Cerebellar nuclear complex (tissue), 1 donor: ENCODE data around the gene FOXB1.

Experiments used
- DNase-seq, 2 experiments: peaks; one replicate each; lab custom pipeline; 2025; lab: John Stamatoyannopoulos, UW

Gene FOXB1

GRCh38 chr15:60020736-60021135 lies 16.6 kb downstream of the FOXB1 start:
- DNase-seq: no peak

GRCh38 chr15:60021589-60022378 lies 17.7 kb downstream of the FOXB1 start:
- no peak for DNase-seq

GRCh38 chr15:60022379-60022741 lies 18.2 kb downstream of the FOXB1 start:
- DNase-seq: no peak

GRCh38 chr15:60026555-60026954 lies 22.4 kb downstream of the FOXB1 start:
- DNase-seq: no peak

DNA sequence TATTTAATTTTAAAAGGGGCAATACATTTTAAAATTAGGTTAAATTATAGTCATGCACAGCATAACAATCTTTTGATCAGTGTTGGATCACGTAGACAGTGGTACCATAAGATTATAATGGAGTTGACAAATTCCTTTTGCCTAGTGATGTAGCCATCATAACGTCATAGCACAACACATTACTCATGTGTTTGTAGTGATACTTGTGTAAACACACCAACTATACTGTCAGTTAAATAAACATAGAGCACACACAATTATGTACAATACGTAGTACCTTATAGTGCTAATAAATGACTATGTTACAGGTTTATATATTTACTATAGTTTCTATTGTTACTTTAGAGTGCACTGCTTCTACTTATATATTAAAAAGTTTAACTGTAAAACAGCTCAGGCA lies 31.2 kb downstream of the FOXB1 start:
- DNase-seq: no peak

- no peak for DNase-seq
These were observed 35.2 kb downstream of the FOXB1 start for GRCh38 chr15:60039316-60039715.

DNA sequence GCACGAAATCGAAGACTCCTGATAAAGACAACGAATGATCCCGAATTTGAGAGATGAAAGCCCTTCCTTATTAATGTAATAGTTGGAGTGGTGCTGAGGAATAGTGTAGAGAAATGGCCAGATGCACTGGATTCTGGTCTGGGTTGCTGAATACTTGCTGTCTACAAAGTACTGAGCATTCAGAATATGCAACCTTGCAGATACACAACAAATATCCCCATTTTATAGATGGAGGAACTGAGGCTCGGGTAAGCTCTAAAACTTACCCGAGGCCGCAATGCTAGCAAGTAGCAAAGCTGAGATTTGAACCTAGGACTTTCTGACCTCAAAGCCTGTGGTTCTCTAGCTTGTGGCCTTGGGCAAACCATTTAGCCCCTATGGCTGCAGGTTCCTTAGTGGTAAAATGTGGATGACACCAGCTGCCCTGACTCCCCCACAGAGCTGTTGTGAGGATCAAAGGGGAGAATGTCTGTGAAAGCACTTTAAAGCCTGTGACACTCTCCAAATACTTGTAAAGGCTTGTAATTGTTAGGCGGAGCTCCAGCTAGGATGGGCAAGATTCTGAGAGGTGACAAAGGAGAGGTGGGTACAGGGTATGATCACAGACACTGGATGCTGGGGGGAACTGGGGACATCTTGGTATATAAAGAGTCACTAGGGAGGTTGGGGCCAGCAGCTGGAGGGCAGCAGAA lies 39.8 kb downstream of the FOXB1 start:
- no peak for DNase-seq

DNA sequence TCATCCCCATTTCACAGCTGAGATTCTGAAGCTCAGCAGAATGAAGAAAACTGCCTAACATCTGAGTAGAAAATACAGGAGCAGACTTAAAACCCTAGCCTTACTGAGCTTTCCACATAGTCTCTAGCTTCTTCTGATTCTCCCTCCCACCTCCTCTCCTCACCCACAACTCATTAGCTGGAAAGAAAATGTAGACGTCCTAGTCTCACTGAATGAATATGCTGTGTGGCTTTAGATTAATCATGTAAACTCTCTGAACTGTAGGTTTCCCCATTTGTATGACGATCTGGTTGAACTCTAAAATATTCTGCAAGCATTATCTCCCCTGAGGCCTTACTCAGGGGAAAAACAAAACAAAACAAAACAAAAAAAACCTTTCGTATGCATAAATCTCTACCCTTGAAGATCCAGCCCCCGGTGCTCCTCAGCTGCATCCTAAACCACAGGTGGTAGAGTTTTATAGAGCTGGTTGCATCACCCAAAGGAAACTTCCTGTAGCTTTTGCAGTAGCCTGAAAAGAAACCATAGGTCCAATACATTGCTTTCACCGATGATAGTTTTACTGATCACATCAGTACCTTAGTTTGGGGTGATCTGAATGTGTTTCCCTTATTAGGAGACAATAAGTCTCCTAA lies 40.6 kb downstream of the FOXB1 start:
- DNase-seq: no peak

DNA sequence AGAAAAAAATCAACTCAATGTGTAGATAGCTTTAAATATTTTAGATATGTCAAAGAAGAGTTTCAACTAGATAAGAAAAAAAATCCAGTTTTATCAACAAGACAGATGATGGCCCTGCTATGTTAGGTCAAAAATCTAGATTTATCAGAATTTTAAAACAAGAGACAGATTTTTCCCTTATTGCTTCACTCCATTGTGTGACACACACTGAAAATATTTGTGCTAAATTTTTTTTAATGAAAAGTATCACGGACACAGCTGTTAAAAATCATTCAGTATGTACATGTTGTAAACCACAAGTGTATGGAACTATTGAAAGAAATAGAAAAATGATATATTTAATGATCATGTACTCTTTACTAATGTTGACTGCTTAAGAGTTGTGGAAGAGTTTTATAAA lies 43.6 kb downstream of the FOXB1 start:
- no peak for DNase-seq

GRCh38 chr15:60049948-60050347 lies 45.8 kb downstream of the FOXB1 start:
- DNase-seq: no peak

DNA sequence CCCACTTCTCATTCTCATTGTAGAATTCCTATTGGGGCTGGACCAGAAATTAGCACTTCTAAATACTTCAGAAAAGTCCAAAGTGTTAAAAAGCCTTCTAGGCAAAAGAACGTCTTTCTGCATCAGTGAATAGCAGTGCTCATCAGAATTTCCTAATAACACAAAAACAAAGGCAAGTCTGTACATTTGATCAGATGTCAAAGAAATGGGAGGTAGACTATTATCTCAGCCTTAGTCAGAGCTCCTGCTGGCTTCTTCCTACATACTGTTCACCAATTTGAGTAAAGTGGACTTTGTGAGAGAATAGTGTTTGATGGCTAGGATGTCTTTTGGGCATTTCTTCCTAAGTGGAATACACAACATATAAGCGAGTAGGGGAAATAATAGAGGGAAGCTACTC lies 48.7 kb downstream of the FOXB1 start:
- no peak for DNase-seq

DNA sequence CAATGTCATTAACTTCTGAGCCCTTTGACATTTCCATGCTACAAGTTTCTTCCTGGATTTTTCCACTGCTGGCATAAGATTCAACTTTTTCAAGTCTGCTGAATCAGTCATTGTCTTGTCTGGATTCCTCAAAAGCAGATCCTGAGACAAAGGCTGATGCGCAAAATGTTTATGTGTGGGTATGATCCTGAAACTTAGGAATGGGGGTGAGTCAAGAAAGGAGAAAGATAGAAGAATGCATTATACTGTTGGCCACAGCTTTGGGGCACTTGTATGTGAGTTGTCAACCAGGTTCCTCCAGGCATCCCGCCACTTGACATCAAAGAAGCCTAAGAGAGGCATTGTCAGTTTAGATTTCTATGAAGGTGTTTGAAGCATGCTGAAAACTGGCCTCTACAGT lies 50.4 kb downstream of the FOXB1 start:
- no peak for DNase-seq
